CD4-positive, alpha-beta T cell treated with Interleukin-6 for 4 hours (primary cell): ENCODE measurements around the gene PKMYT1.
A peak's percentile ranks its signal among the peaks of the same experiment; 100 is the strongest.

Experiments
- DNase-seq: peaks from one replicate; pipeline ENCODE4 v3.0.0-alpha.2; 2020; ENCODE audit warnings: mixed read lengths

The PKMYT1 gene

GRCh38 chr16:3017794-3018506 lies 37.7 kb upstream of the PKMYT1 start, which contains the start of gene CLDN6:
CLDN6 (minus strand) TSS chr16:3018183; CDS start chr16:3016021, 2,162 bp downstream.
- peak; percentile 57 for DNase-seq

- DNase-seq, result no peak
Measured at GRCh38 chr16:3017344-3017743, 37.1 kb upstream of the PKMYT1 start.

DNA sequence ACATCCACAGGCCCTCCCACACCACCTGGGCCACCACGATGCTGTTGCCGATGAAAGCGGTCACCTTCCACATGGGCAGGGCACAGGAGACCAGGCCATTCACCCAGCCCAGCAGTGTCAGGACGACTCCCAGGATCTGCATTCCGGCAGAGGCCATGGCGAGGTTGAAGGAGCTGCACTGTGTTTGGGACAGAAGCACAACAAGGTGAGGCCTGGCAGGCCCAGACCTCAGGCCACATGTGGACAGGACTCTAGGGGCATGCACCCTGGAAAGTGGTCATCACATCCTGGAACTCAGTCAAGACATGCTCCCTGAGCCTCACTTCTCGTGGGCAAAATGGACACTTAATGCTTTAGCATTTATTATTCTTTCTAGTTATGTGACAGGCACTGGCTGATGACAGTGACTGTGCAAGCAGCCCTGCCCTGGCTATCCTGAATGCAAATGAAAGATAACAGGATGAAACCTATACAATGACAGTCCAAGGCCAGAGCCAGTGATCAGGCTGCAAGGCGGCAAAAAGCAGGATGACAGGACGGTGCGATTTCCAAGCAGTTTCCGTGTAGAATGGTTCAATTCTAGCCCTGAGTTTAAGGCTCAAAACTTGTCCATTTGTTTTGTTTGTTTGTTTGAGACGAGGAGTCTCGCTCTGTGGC lies 35.7 kb upstream of the PKMYT1 start:
- DNase-seq, result no peak

GRCh38 chr16:3014971-3015370 lies 34.7 kb upstream of the PKMYT1 start:
- no peak for DNase-seq

DNA sequence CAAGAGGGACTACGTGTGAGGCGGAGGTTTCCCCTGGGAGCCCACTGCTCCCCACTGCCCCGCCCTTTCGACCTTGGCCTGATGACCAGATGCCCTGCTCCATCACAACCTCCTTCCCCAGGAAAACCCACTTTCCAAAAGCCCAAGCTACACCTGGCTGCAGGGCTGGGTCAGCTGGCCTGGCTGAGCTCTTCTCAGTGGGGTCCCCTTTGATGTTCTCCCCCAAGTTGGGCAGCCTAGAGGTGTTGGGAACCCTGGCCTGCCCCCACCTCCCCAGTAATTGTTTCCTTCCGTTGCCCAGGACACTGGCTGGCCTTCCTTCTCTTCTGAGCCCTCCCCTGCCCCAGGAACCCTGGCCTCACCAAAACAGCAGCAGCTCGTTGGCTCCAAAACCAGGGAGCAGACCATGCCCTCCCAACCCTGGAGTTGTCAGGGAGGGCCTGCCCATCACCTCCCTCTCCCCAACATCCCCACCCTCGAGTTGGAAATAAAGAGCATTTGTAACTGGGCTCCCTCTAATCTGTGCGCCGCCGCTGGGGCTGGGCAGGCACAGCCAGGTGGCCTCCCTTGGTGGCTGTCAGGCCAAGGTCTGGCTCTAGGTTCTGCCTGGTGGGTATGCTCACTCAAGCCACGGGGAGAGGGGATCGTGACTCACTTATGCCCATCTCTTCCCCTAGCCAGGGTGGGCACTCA lies 33.9 kb upstream of the PKMYT1 start:
- no peak for DNase-seq

DNA sequence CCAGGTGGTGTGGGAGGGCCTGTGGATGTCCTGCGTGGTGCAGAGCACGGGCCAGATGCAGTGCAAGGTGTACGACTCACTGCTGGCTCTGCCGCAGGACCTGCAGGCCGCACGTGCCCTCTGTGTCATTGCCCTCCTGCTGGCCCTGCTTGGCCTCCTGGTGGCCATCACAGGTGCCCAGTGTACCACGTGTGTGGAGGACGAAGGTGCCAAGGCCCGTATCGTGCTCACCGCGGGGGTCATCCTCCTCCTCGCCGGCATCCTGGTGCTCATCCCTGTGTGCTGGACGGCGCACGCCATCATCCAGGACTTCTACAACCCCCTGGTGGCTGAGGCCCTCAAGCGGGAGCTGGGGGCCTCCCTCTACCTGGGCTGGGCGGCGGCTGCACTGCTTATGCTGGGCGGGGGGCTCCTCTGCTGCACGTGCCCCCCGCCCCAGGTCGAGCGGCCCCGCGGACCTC lies 33.3 kb upstream of the PKMYT1 start:
- DNase-seq, result no peak

DNA sequence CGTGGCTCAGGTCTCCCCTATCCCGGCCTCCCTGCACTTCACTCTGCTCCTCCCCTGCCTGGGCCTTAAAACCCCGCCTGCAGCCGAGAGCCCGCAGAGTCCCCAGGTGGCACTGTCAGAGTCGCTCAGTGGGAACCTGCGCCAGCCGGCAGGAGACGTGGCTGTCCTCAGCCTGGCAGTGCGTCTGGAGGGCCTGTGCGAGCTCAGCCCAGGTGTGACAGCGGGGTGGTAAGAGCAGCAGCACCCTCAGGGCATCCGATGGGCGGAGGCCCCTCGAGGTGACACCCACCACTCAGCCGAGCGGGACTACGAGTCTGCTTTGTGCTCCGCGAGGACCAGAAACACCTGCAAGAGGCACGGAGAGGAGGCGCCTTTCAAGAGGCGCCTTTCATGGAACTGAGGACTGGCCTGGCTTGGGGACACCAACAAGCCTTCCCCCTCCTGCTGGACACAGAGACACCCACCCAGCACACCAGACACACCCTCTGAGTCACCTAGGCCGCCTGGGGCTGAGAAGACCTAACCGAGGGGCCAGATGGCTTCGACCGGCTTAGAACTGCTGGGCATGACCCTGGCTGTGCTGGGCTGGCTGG lies 32.7 kb upstream of the PKMYT1 start, which contains the start of gene CLDN9:
CLDN9 (plus strand) TSS at position 96 of the 593 bp plus-strand sequence; CDS start at position 536, 440 bp downstream.
- DNase-seq, result peak; percentile 23

GRCh38 chr16:3012246-3012645 lies 32.0 kb upstream of the PKMYT1 start:
- DNase-seq, result no peak

- no peak for DNase-seq
Measured at GRCh38 chr16:3010510-3010909, 30.3 kb upstream of the PKMYT1 start.

GRCh38 chr16:3009568-3010390 lies 29.5 kb upstream of the PKMYT1 start:
- no peak for DNase-seq

- no peak for DNase-seq
Measured at GRCh38 chr16:3008690-3009037, 28.4 kb upstream of the PKMYT1 start.

DNA sequence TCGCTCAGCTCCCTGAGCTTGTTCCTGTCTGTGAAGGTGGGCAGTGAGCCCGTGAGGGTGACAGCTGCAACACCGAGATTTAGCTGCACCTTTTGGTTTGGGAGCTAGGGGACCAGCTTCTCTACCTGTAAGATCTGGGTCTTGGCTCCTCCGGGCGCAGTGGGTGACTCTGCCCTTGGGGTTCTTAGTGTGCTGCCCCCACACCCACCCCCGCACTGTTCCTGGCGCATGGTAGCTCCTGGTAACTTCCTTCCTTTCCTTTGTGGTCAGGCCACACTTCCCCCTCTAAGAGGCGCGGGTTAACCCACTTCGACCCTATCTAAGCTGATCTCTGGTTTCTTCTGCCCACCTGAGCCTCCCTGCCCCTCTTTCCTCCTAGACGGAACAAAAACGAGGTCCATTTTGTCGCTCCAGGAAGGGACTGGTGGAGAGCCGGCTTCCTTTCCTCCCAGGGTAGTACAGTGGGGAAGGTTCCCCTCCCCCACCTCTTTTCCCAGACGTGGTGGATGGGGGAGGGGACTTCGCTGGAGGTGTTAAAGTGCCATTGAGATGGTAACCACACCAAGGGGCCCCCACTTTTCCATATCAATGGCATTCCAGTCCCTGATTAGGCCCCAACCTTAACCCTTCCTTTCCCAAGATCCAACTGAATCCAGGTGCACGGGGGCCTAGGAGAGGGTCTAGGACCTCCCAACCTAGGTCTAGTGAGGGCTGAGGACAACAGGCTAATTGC lies 27.9 kb upstream of the PKMYT1 start:
- DNase-seq, result peak; percentile 45

DNA sequence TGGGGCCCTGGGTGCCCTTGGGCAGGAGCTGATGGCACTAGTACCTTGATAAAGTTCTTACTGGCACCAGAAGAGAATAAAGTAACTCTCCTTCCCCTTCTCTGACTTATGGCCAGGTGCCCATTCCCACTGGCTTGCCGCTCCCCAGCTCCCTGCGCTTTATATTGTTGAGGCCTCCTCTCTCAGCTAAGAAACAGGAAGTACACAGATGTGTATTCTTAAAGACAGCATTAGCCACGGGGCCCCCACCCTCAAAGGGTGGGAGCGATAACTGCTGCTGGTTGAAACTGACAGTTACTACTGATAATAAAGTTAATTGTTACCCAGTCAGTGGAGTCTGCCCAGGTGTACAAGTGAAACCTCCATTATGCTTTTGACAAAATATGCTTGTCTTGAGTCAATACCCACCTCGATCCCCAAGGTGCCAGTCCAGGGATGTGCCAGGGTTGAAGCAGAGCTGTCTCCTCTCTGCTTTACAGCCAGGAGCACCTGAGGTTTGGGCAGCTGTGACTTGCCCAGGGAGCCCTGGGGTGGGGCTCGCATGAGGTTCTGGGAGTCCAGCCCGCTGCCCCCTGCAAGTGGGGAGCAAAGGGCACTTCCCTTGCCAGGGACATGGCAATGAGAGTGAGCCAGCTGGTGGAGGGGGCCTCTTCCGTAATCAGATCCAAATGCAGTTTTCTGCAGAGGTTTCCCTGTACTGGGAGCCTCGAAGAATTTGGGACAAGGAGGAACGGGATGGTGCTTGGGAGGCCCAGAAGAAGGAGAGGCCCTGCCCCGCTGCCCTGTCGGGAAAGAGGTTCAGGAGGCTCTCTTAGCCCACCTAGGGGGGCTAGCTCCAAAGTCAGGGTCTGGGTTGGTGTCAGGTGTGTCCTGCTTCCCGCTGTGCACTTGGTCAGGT lies 27.1 kb upstream of the PKMYT1 start:
- no peak for DNase-seq

GRCh38 chr16:3004781-3005284 lies 24.6 kb upstream of the PKMYT1 start:
- no peak for DNase-seq

GRCh38 chr16:3004319-3004718 lies 24.1 kb upstream of the PKMYT1 start:
- DNase-seq, result peak; percentile 26

DNA sequence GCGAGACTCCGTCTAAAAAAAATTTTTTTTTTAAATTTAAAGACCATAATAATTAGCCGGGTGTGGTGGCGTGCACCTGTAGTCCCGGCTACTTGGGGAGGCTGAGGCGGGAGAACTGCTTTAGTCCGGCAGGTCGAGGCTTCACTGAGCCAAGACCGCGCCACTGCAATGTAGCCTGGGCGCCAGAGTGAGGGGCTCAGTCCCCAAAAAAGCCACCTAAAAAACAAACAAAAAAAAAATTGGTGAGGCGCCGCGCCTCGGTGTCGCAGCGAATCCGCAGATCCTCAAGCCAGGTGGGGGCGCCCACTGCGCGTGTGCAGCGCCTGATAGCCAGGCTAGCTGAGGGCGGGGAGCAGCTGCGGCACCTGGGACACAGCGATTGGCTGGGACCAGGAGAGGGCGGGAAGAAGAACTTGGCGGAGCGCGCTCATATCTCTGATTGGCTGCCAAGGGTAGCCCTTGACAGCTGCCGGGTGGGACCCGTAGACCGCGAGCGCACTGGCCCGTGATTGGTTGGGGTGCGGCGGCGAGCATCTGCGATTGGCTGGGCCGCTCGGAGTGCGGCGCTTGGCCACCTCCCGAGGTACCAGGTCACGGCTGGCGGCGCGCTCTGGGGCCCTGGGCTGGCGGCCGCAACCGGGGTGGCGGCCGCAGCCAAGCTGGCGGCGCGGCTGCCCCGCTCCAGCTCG lies 23.5 kb upstream of the PKMYT1 start:
- peak; percentile 97 for DNase-seq

DNA sequence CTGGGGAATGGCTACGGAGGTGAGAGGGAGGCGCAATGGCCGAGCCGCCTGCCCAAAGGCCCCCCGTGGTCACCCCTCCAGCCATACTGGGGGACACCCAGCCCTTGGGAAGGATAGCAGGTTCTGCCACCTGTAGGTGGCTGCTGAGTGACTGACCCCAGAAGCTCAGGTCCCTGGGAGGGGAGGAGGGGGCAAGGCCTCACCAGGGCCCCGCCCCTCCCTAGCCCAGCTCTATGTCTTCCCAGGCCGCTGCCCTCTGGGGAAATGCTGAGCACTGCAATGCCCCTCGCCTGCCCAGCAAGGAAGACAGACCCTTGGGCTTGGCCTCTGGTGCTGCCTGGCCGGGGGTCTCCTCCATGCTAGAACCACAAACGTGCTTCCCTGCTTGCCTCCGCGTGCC lies 21.1 kb upstream of the PKMYT1 start:
- DNase-seq, result no peak

DNA sequence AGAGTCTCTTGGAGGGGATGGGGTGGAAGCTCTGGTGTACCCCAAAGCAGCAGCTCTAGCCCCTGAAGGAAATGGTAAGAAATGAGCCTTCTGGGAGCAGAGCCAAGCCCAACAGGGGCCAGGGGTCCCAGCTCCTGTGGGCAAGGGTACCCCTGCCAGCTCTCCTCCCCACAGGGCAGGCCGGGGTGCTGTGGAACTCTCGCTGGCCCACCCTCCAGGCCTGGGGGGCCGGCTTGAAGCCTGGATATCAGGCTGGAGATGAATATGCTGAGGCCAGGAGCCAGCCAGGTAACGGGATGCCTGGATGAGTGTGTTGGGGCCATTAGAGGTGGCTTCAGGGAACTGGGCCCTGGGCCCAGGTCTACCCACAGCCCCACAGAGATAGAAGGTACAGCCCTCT lies 20.3 kb upstream of the PKMYT1 start:
- DNase-seq, result no peak

GRCh38 chr16:2999929-3000328 lies 19.7 kb upstream of the PKMYT1 start:
- DNase-seq, result no peak

DNA sequence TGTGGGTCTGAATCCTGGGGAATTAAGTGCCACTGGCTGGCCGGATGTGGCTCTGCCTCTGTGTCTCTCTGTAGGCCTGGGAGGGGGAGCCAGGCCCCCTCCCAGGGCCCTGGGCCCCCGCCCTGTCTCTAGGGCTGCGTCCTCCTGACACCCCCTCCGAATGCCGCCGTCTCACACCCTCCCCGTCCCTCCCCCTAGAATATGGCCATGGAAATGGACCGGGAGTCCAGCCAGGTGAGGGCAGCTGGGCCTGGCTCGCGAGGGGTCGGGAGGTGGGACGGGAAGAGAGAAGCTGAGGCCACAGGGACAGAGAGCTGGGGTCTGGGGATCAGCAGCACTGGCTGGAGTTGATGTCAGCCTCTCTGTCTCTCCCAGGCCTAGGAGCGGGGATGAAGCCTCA lies 16.1 kb upstream of the PKMYT1 start:
- no peak for DNase-seq
